ENCODE results near the gene IGF2BP2. TPM values are rescaled to one million over a fixed set of nuclear protein-coding genes. Genes with fewer than 3 reads are reported as not detected.

IGF2BP2 gene
- total RNA-seq, 1 donor from 2014 or later = 60.8 TPM

GRCh38 chr3:185613016-185613415 lies 211.8 kb downstream of the IGF2BP2 start:
- Mint-ChIP-seq H3K4me1 (ENCODE audit: low read depth) (no peaks in the 10 kb centered on the region), H3K27me3 (ENCODE audit: low read depth) (no peaks in the 10 kb centered on the region), H3K9me3 (ENCODE audit: low read depth) (no peaks in the 10 kb centered on the region), H3K36me3 (ENCODE audit: low read depth) (peaks cover 31% of the 10 kb centered on the region), H3K27ac (ENCODE audit: unreplicated experiment) (no peak overlapping the region), H3K4me3 (ENCODE audit: unreplicated experiment) (no peak overlapping the region)
- DNase-seq (ENCODE audit: low spot score) = no peak
- no peak for TF ChIP-seq CTCF (IDR thresholded peaks at IDR 0.05)

- Mint-ChIP-seq H3K4me1 (ENCODE audit: low read depth) (no peaks in the 10 kb centered on the region), H3K27ac (ENCODE audit: unreplicated experiment) (no peak overlapping the region), H3K36me3 (ENCODE audit: low read depth) (peaks cover 31% of the 10 kb centered on the region), H3K9me3 (ENCODE audit: low read depth) (no peaks in the 10 kb centered on the region), H3K27me3 (ENCODE audit: low read depth) (no peaks in the 10 kb centered on the region), H3K4me3 (ENCODE audit: unreplicated experiment) (no peak overlapping the region)
- no peak for DNase-seq (ENCODE audit: low spot score)
- no peak for TF ChIP-seq CTCF (IDR thresholded peaks at IDR 0.05)
Observed at GRCh38 chr3:185606196-185606595, 218.6 kb downstream of the IGF2BP2 start.

GRCh38 chr3:185605566-185605965 lies 219.3 kb downstream of the IGF2BP2 start:
- H3K27ac Mint-ChIP-seq (ENCODE audit: unreplicated experiment) = no peak overlapping the region

GRCh38 chr3:185595526-185595925 lies 229.3 kb downstream of the IGF2BP2 start:
- no peaks in the 10 kb centered on the region for H3K27me3 Mint-ChIP-seq (ENCODE audit: low read depth)
- H3K4me1 Mint-ChIP-seq (ENCODE audit: low read depth) = peaks cover 6% of the 10 kb centered on the region
- no peaks in the 10 kb centered on the region for H3K9me3 Mint-ChIP-seq (ENCODE audit: low read depth)
- H3K27ac Mint-ChIP-seq (ENCODE audit: unreplicated experiment) = no peak overlapping the region
- DNase-seq (ENCODE audit: low spot score) = no peak
- peaks cover 9% of the 10 kb centered on the region for H3K36me3 Mint-ChIP-seq (ENCODE audit: low read depth)
- no peak for TF ChIP-seq CTCF (IDR thresholded peaks at IDR 0.05)
- H3K4me3 Mint-ChIP-seq (ENCODE audit: unreplicated experiment) = no peak overlapping the region

More at GRCh38 chr3:185605566-185605965, 219.3 kb downstream of the IGF2BP2 start:
- TF ChIP-seq CTCF (IDR thresholded peaks at IDR 0.05) = no peak
- H3K4me1 Mint-ChIP-seq (ENCODE audit: low read depth) = peaks cover under 1% of the 10 kb centered on the region
- DNase-seq (ENCODE audit: low spot score) = no peak
- H3K9me3 Mint-ChIP-seq (ENCODE audit: low read depth) = no peaks in the 10 kb centered on the region
- H3K36me3 Mint-ChIP-seq (ENCODE audit: low read depth) = peaks cover 31% of the 10 kb centered on the region
- H3K27me3 Mint-ChIP-seq (ENCODE audit: low read depth) = no peaks in the 10 kb centered on the region
- no peak overlapping the region for H3K4me3 Mint-ChIP-seq (ENCODE audit: unreplicated experiment)

- no peaks in the 10 kb centered on the region for H3K27me3 Mint-ChIP-seq (ENCODE audit: low read depth)
- H3K4me1 Mint-ChIP-seq (ENCODE audit: low read depth) = peaks cover 3% of the 10 kb centered on the region
- no peak overlapping the region for H3K4me3 Mint-ChIP-seq (ENCODE audit: unreplicated experiment)
- H3K9me3 Mint-ChIP-seq (ENCODE audit: low read depth) = no peaks in the 10 kb centered on the region
- H3K27ac Mint-ChIP-seq (ENCODE audit: unreplicated experiment) = no peak overlapping the region
- DNase-seq (ENCODE audit: low spot score) = no peak
- H3K36me3 Mint-ChIP-seq (ENCODE audit: low read depth) = peaks cover 4% of the 10 kb centered on the region
- TF ChIP-seq CTCF (IDR thresholded peaks at IDR 0.05) = no peak
Observed at GRCh38 chr3:185594073-185594472, 230.8 kb downstream of the IGF2BP2 start.

Small RNA genes within 50 kb of the gene (microRNA-seq; reads per million reads assigned to microRNA genes)
- gene MIR548AQ (ENCODE audit: borderline number of aligned reads) = not detected

Other genes with a start within 250 kb of the IGF2BP2 start
- gene SENP2, start 238.7 kb downstream of the IGF2BP2 start, total RNA-seq = 39.4 to 45.5 TPM (median 41.2 TPM) in 3 replicates
- gene TRA2B, start 113.0 kb upstream of the IGF2BP2 start, total RNA-seq = 75.7 to 117 TPM (median 85.8 TPM) in 3 replicates

All from chondrocyte (in vitro differentiated cells).